HS-27A (cell line): Measurements from ENCODE around the gene CAPN6.

Experiments used
- DNase-seq: peaks from one replicate; pipeline ENCODE4 v3.0.0-alpha.2; 2012; ENCODE audit warnings: low read depth, missing footprints

Gene CAPN6

DNA sequence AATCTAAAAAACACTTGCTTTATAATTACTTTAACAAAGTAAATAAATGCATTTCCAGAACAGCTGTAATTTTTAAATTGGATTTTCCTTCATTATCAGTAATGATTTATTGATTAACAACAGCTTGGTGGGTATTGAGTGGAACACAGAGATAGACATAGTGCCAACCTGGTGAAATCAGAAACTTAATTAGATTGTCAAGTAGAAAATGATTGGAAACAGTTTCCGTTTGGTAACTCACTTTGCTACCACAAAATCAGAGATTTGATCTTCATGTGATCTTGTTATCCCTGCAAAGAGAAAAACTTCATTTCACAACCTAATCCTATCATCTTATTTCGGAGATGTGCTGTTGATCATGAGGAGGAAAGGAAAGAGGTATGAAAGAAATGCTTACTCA, 70.8 kb downstream of the CAPN6 start:
- DNase-seq = no peak
